ENCODE results near the gene CCN5.

The CCN5 gene

GRCh38 chr20:44678242-44678641, 36.9 kb upstream of the CCN5 start:
- Histone ChIP-seq H3K4me1 (ENCODE audit: insufficient read depth, low read length, severe bottlenecking) (no peaks in the 10 kb centered on the region), H3K9me2 (ENCODE audit: low read depth, low read length) (no peaks in the 10 kb centered on the region), H3K27me3 (ENCODE audit: insufficient read depth, low read length) (no peaks in the 10 kb centered on the region), H3K9me3 (ENCODE audit: low read length) (no peaks in the 10 kb centered on the region), H2AFZ (ENCODE audit: low read length) (no peak overlapping the region), H4K20me1 (ENCODE audit: insufficient read depth, low read length) (no peaks in the 10 kb centered on the region), H3K27ac (ENCODE audit: low read depth, low read length, poor library complexity, severe bottlenecking) (no peak overlapping the region), H3K4me3 (ENCODE audit: low read depth, low read length, poor library complexity, severe bottlenecking) (no peak overlapping the region), H3K79me2 (ENCODE audit: insufficient read depth, low read length) (no peaks in the 10 kb centered on the region), H3K9ac (ENCODE audit: low read length) (no peak overlapping the region), H3F3A (ENCODE audit: insufficient read depth, low read length) (no peaks in the 10 kb centered on the region), H3K4me2 (ENCODE audit: low read length) (no peak overlapping the region), H3K36me3 (ENCODE audit: insufficient read depth, low read length) (no peaks in the 10 kb centered on the region)
- no peak for TF ChIP-seq EZH2 (IDR thresholded peaks at IDR 0.05; ENCODE audit: borderline replicate concordance, low read length)
- TF ChIP-seq CTCF (IDR thresholded peaks at IDR 0.05; ENCODE audit: low read length), result no peak

GRCh38 chr20:44678990-44679611, 36.1 kb upstream of the CCN5 start:
- no peak for TF ChIP-seq EZH2 (IDR thresholded peaks at IDR 0.05; ENCODE audit: borderline replicate concordance, low read length)
- no peak for TF ChIP-seq CTCF (IDR thresholded peaks at IDR 0.05; ENCODE audit: low read length)
- H3K27me3 ChIP-seq (ENCODE audit: insufficient read depth, low read length), result no peaks in the 10 kb centered on the region
- H3K4me1 ChIP-seq (ENCODE audit: insufficient read depth, low read length, severe bottlenecking), result no peaks in the 10 kb centered on the region
- H3K9me3 ChIP-seq (ENCODE audit: low read length), result no peaks in the 10 kb centered on the region
- H3K36me3 ChIP-seq (ENCODE audit: insufficient read depth, low read length), result no peaks in the 10 kb centered on the region
- H3K9me2 ChIP-seq (ENCODE audit: low read depth, low read length), result no peaks in the 10 kb centered on the region
- H3K4me2 ChIP-seq (ENCODE audit: low read length), result no peak overlapping the region
- no peak overlapping the region for H3K9ac ChIP-seq (ENCODE audit: low read length)
- H3K79me2 ChIP-seq (ENCODE audit: insufficient read depth, low read length), result no peaks in the 10 kb centered on the region
- H3K4me3 ChIP-seq (ENCODE audit: low read depth, low read length, poor library complexity, severe bottlenecking), result no peak overlapping the region
- no peak overlapping the region for H3K27ac ChIP-seq (ENCODE audit: low read depth, low read length, poor library complexity, severe bottlenecking)
- H3F3A ChIP-seq (ENCODE audit: insufficient read depth, low read length), result no peaks in the 10 kb centered on the region
- H4K20me1 ChIP-seq (ENCODE audit: insufficient read depth, low read length), result no peaks in the 10 kb centered on the region
- no peak overlapping the region for H2AFZ ChIP-seq (ENCODE audit: low read length)

GRCh38 chr20:44681796-44682566, 33.2 kb upstream of the CCN5 start:
- H3F3A ChIP-seq (ENCODE audit: insufficient read depth, low read length), result no peaks in the 10 kb centered on the region
- H3K27ac ChIP-seq (ENCODE audit: low read depth, low read length, poor library complexity, severe bottlenecking), result no peak overlapping the region
- H3K9me2 ChIP-seq (ENCODE audit: low read depth, low read length), result no peaks in the 10 kb centered on the region
- H3K4me3 ChIP-seq (ENCODE audit: low read depth, low read length, poor library complexity, severe bottlenecking), result no peak overlapping the region
- TF ChIP-seq EZH2 (IDR thresholded peaks at IDR 0.05; ENCODE audit: borderline replicate concordance, low read length), result no peak
- no peak for TF ChIP-seq CTCF (IDR thresholded peaks at IDR 0.05; ENCODE audit: low read length)
- H3K79me2 ChIP-seq (ENCODE audit: insufficient read depth, low read length), result no peaks in the 10 kb centered on the region
- peaks cover under 1% of the 10 kb centered on the region; the same call in 1 of the 2 replicates for H3K9me3 ChIP-seq (ENCODE audit: low read length)
- H4K20me1 ChIP-seq (ENCODE audit: insufficient read depth, low read length), result no peaks in the 10 kb centered on the region
- H3K27me3 ChIP-seq (ENCODE audit: insufficient read depth, low read length), result 0 out of 2 replicates have a peak, but pooled peaks cover 1% of the 10 kb centered on the region
- no peaks in the 10 kb centered on the region for H3K36me3 ChIP-seq (ENCODE audit: insufficient read depth, low read length)
- H2AFZ ChIP-seq (ENCODE audit: low read length), result no peak overlapping the region
- no peak overlapping the region for H3K4me2 ChIP-seq (ENCODE audit: low read length)
- peaks cover 7% of the 10 kb centered on the region for H3K4me1 ChIP-seq (ENCODE audit: insufficient read depth, low read length, severe bottlenecking)
- H3K9ac ChIP-seq (ENCODE audit: low read length), result no peak overlapping the region

Measured in OCI-LY1 (cell line).